Ascending aorta (tissue), 2 donors: ENCODE measurements around the gene CITED4. TPM values are rescaled to one million over a fixed set of nuclear protein-coding genes. Genes with fewer than 3 reads are reported as not detected.

Experiments used
- DNase-seq, 2 donors: peaks; one replicate each; pipeline ENCODE4 v3.0.0-alpha.2; 2019; ENCODE audit warnings: low spot score in 2 of 2
- H3K27ac ChIP-seq, 2 donors: fragments of 200-600 bp; sonication (generic); one replicate each; pipeline ENCODE4 v1.5.1; 2016 to 2017; ENCODE audit warnings: mild to moderate bottlenecking in 1 of 2
- H3K27me3 ChIP-seq: fragments of 200-600 bp; sonication (generic); one replicate; pipeline ENCODE4 v1.5.1; 2017
- H3K36me3 ChIP-seq, 2 donors: fragments of 200-600 bp; sonication (generic); one replicate each; pipeline ENCODE4 v1.5.1; 2016
- H3K4me1 ChIP-seq, 2 donors: fragments of 200-600 bp; sonication (generic); one replicate each; pipeline ENCODE4 v1.5.1; 2016 to 2017; ENCODE audit warnings: mild to moderate bottlenecking in 1 of 2
- H3K4me3 ChIP-seq, 2 donors: fragments of 200-600 bp; sonication (generic); one replicate each; pipeline ENCODE4 v1.5.1; 2016 to 2017; ENCODE audit warnings: mild to moderate bottlenecking in 1 of 2
- H3K9me3 ChIP-seq, 2 donors: fragments of 200-600 bp; sonication (generic); one replicate each; pipeline ENCODE4 v1.5.1; 2016
- intact Hi-C: fragments of 100-400 bp; cut with DNase I; formaldehyde crosslinking; loops from one replicate; pipeline ENCODE4 v1.15.1; 2023
- total RNA-seq: library from RNA; depleted of rRNA; stranded (reverse); fragments of >200 nt; gene quantifications from one replicate; pipeline ENCODE4 v1.1.0, GENCODE V29; 2016
- TF ChIP-seq, protein P1 (sequence below), 3 experiments: fragments of 200-600 bp in 2 of 3; fragments of 450-650 bp in 1 of 3; sonication (generic) in 2 of 3; IDR thresholded peaks; one replicate each; pipeline ENCODE4 v1.5.1; 2016 to 2019; ENCODE audit warnings: antibody characterized with exemption in 3 of 3, mild to moderate bottlenecking in 1 of 3, moderate library complexity in 1 of 3

CITED4 gene
- total RNA-seq, 1 donor from 2014 or later: 47.6 TPM

DNA sequence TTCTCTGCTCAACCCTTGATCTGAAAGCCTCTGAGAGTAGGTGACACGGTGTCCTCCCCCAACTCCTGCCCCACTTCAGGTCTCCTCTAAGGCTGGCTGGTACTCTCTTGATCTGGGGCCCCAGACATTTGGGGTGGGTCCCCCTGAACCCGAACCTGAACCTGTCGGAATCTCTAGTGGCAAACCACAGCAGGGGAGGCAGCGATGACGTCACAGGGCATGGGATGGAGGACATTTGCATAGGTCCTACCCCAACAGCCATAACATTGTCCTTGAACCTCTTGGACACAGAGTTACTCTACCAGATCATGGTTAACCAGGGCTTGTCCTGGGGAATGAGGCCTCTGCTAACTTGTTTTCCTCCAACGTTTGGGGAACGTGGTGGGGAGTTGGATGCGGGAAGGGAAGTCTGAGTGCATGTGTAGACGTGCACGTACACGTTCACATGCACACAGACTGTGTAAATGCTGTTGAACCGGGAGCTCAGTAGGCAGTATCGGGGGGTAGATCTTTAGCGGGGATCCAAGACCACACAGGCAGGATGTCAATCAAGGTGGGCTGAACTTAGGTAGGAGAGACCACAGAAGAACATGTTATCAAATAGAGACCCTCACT lies 32.4 kb downstream of the CITED4 start:
- H3K27ac ChIP-seq: no peak overlapping the region
- H3K27me3 ChIP-seq: no peaks in the 10 kb centered on the region
- H3K4me3 ChIP-seq: no peak overlapping the region
- TF ChIP-seq, protein P1, sequence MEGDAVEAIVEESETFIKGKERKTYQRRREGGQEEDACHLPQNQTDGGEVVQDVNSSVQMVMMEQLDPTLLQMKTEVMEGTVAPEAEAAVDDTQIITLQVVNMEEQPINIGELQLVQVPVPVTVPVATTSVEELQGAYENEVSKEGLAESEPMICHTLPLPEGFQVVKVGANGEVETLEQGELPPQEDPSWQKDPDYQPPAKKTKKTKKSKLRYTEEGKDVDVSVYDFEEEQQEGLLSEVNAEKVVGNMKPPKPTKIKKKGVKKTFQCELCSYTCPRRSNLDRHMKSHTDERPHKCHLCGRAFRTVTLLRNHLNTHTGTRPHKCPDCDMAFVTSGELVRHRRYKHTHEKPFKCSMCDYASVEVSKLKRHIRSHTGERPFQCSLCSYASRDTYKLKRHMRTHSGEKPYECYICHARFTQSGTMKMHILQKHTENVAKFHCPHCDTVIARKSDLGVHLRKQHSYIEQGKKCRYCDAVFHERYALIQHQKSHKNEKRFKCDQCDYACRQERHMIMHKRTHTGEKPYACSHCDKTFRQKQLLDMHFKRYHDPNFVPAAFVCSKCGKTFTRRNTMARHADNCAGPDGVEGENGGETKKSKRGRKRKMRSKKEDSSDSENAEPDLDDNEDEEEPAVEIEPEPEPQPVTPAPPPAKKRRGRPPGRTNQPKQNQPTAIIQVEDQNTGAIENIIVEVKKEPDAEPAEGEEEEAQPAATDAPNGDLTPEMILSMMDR (IDR thresholded peaks at IDR 0.05): no peak
- peaks cover 0 to 13% of the 10 kb centered on the region in 2 donors for H3K4me1 ChIP-seq
- no peaks in the 10 kb centered on the region for H3K9me3 ChIP-seq
- intact Hi-C loops: no loop called here
- peaks cover 0 to 27% of the 10 kb centered on the region in 2 donors for H3K36me3 ChIP-seq
- DNase-seq: no peak

DNA sequence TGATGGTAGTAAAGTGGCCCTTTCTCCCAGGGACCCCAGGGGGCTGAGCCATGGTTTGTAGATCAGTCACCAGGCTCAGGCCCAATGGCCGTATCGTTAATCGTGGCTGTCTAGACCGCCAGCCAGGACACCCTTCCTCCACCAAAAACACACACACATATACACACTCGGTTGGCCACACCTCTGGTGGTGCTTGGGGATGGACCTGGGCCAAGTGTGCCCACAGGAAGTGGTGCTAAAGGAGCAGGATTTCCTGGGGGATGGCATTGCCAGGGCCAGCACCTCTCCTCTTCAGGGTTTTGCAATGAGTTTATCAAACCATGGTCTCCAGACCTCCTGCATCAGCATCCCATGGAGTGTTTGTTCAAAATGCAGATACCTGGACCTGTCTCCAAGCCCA lies 36.2 kb downstream of the CITED4 start:
- TF ChIP-seq, protein P1 (IDR thresholded peaks at IDR 0.05): no peak
- peak overlapping the region; percentile 79 to 83 for H3K27ac ChIP-seq
- peaks cover 0 to 3% of the 10 kb centered on the region in 2 donors for H3K36me3 ChIP-seq
- no peaks in the 10 kb centered on the region for H3K27me3 ChIP-seq
- H3K9me3 ChIP-seq: no peaks in the 10 kb centered on the region
- H3K4me3 ChIP-seq: no peak overlapping the region
- DNase-seq: no peak
- H3K4me1 ChIP-seq: peaks cover 19 to 36% of the 10 kb centered on the region in 2 donors
- intact Hi-C loops: loop anchor here (2.0 kb wide), 2 partner anchors 19 to 43 kb away; partner anchors contain the start of gene KCNQ4

DNA sequence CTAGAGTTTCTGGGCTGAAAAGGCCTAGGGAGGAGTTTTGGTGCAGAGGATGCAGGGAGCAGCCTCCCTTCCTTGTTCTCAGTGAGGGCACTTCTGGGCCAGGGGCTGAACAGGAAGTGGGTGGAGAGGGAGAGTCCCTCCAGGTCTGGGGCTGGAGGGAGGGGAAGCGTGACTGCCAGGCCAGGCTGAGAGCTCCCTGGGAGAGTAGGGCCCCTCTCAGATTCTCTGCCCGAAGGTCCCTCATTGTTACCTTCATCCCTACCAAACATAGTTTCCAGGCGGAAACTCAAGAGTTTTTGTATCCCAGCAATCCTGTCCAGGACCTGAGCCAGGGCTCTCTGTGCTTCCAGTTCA lies 36.8 kb downstream of the CITED4 start:
- Histone ChIP-seq H3K27ac (peak overlapping the region; percentile 79 to 83), H3K4me1 (peaks cover 24 to 41% of the 10 kb centered on the region in 2 donors), H3K4me3 (no peak overlapping the region), H3K9me3 (no peaks in the 10 kb centered on the region), H3K27me3 (no peaks in the 10 kb centered on the region), H3K36me3 (peaks cover 0 to 3% of the 10 kb centered on the region in 2 donors)
- no peak for DNase-seq
- intact Hi-C loops: loop anchor here (2.0 kb wide), 2 partner anchors 19 to 43 kb away; partner anchors contain the start of gene KCNQ4
- TF ChIP-seq, protein P1 (IDR thresholded peaks at IDR 0.05): no peak

DNA sequence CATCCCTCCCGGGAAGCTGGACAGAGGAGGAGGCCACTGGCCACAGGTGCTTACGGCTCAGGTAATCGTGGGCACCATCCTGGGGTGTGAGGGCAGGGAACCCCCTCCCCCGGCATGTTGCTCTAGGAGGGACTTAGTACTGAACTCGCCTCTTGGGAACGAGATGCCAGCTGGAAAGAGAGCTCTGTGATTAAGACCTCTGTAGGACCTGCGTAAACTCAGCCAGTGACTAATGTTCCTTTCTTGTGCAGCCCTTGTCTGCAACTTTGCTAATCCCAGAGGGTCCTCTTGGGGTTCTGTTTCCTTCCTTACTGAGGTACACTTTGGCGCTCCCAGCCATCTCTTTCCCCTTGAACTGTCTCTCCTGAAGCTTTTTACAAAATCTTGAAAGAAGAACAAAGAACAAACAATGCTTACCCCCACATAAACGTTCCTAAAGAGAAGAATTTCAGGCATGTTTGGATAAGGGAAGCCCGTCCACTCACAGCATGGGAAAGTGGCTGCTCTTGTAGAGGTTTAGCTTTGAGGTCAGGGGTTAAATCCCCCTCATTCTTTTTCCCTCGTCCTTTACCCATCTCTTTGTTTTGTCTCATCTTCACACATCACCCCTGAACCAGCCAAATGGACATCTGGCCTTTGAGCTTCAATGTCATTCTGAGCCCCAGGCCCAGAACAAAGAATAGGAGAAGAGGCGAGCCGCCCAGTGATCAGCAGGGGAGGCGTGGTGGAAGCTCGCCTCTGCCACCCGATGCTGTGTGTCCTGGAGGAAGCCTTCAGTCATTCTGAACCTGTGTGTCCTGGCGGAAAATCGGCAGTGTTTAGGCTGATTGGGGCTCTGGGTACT lies 37.4 kb downstream of the CITED4 start:
- no peaks in the 10 kb centered on the region for H3K27me3 ChIP-seq
- H3K36me3 ChIP-seq: no peaks in the 10 kb centered on the region
- peaks cover 30 to 45% of the 10 kb centered on the region in 2 donors for H3K4me1 ChIP-seq
- intact Hi-C loops: loop anchor here (2.0 kb wide), 2 partner anchors 18 to 42 kb away; partner anchors contain the start of gene KCNQ4
- peak in 1 of 2 donors; percentile 75 for DNase-seq
- H3K4me3 ChIP-seq: no peak overlapping the region
- H3K27ac ChIP-seq: peak overlapping the region; percentile 79 to 83
- TF ChIP-seq, protein P1 (IDR thresholded peaks at IDR 0.05): no peak
- H3K9me3 ChIP-seq: no peaks in the 10 kb centered on the region

DNA sequence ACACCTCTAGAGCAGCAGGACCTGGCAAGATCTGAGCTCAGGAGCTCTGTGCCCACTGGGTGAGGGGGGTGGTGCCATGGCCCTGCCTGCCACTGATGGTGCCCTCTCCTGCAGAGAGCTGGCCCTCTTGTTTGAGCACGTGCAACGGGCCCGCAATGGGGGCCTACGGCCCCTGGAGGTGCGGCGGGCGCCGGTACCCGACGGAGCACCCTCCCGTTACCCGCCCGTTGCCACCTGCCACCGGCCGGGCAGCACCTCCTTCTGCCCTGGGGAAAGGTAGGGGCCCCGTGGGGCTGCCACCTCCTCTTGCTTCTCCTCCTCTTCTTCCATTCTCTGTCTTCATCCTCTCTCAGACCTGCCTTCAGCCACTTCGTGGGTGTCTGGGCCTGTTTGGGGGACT lies 38.2 kb downstream of the CITED4 start:
- Histone ChIP-seq H3K4me1 (peaks cover 31 to 45% of the 10 kb centered on the region in 2 donors), H3K27ac (peak overlapping the region; percentile 79 to 83)
- intact Hi-C loops: loop anchor here (2.0 kb wide), 2 partner anchors 17 to 41 kb away; partner anchors contain the start of gene KCNQ4

More for the DNA sequence above, 38.2 kb downstream of the CITED4 start:
- TF ChIP-seq, protein P1 (IDR thresholded peaks at IDR 0.05): no peak
- Histone ChIP-seq H3K9me3 (no peaks in the 10 kb centered on the region), H3K4me3 (no peak overlapping the region), H3K27me3 (no peaks in the 10 kb centered on the region), H3K36me3 (no peaks in the 10 kb centered on the region)
- DNase-seq: no peak
